Mesothelial cell of epicardium (in vitro differentiated cells): Measurements from ENCODE around the gene C16orf74. TPM values are rescaled to one million over a fixed set of nuclear protein-coding genes. Genes with fewer than 3 reads are reported as not detected.
A peak's percentile ranks its signal among the peaks of the same experiment; 100 is the strongest.

Source experiments
- DNase-seq, 2 experiments: peaks; one replicate each; pipeline ENCODE4 v3.0.0; 2021; ENCODE audit warnings: low spot score in 2 of 2; ENCODE audit not compliant: unreplicated experiment in 2 of 2
- H3K27ac Mint-ChIP-seq: 2 replicates; pipeline ENCODE4 v1.8.0; 2021; ENCODE audit warnings: mixed read lengths
- H3K27me3 Mint-ChIP-seq: 2 replicates; pipeline ENCODE4 v1.8.0; 2021; ENCODE audit warnings: low read depth, mixed read lengths
- H3K36me3 Mint-ChIP-seq: 2 replicates; pipeline ENCODE4 v1.8.0; 2021; ENCODE audit warnings: mixed read lengths
- H3K4me1 Mint-ChIP-seq: 2 replicates; pipeline ENCODE4 v1.8.0; 2021; ENCODE audit warnings: mixed read lengths
- H3K4me3 Mint-ChIP-seq: 2 replicates; pipeline ENCODE4 v1.8.0; 2021; ENCODE audit warnings: mild to moderate bottlenecking, moderate library complexity, mixed read lengths
- H3K9me3 Mint-ChIP-seq: 2 replicates; pipeline ENCODE4 v1.8.0; 2021; ENCODE audit warnings: mixed read lengths
- CTCF ChIP-seq: fragments of 200-600 bp; sonication (generic); IDR thresholded peaks from one replicate; pipeline ENCODE4 v1.5.0; 2021; ENCODE audit warnings: antibody characterized with exemption; ENCODE audit not compliant: unreplicated experiment
- total RNA-seq: library from RNA; stranded (reverse); gene quantifications from 3 replicates; pipeline ENCODE4 v1.2.1, GENCODE V29; 2021

The C16orf74 gene
- total RNA-seq, 1 donor from 2014 or later = 12.1 TPM

GRCh38 chr16:85763616-85764015 lies 12.7 kb upstream of the C16orf74 start:
- no peak overlapping the region for H3K4me3 Mint-ChIP-seq
- no peak for DNase-seq
- TF ChIP-seq CTCF = no peak
- no peak overlapping the region for H3K27ac Mint-ChIP-seq
- H3K4me1 Mint-ChIP-seq = no peaks in the 10 kb centered on the region
- H3K36me3 Mint-ChIP-seq = no peaks in the 10 kb centered on the region
- H3K9me3 Mint-ChIP-seq = no peaks in the 10 kb centered on the region
- H3K27me3 Mint-ChIP-seq = peaks cover 38% of the 10 kb centered on the region

GRCh38 chr16:85762970-85763369 lies 12.1 kb upstream of the C16orf74 start:
- no peaks in the 10 kb centered on the region for H3K4me1 Mint-ChIP-seq
- no peak overlapping the region for H3K27ac Mint-ChIP-seq
- no peak overlapping the region for H3K4me3 Mint-ChIP-seq
- peaks cover 38% of the 10 kb centered on the region for H3K27me3 Mint-ChIP-seq
- no peaks in the 10 kb centered on the region for H3K9me3 Mint-ChIP-seq
- DNase-seq = no peak
- no peak for TF ChIP-seq CTCF
- H3K36me3 Mint-ChIP-seq = no peaks in the 10 kb centered on the region

- H3K4me3 Mint-ChIP-seq = no peak overlapping the region
- no peak for TF ChIP-seq CTCF
- H3K4me1 Mint-ChIP-seq = no peaks in the 10 kb centered on the region
- no peaks in the 10 kb centered on the region for H3K9me3 Mint-ChIP-seq
- H3K27me3 Mint-ChIP-seq = peaks cover 34% of the 10 kb centered on the region
- no peak for DNase-seq
- no peaks in the 10 kb centered on the region for H3K36me3 Mint-ChIP-seq
- no peak overlapping the region for H3K27ac Mint-ChIP-seq
These were observed 11.0 kb upstream of the C16orf74 start for GRCh38 chr16:85761861-85762260.

GRCh38 chr16:85759631-85760419 lies 8.9 kb upstream of the C16orf74 start:
- Mint-ChIP-seq H3K4me1 (no peaks in the 10 kb centered on the region), H3K27me3 (peaks cover 25% of the 10 kb centered on the region), H3K36me3 (no peaks in the 10 kb centered on the region), H3K9me3 (no peaks in the 10 kb centered on the region), H3K27ac (no peak overlapping the region), H3K4me3 (no peak overlapping the region)
- no peak for DNase-seq
- TF ChIP-seq CTCF = peak; percentile 26

GRCh38 chr16:85759136-85759535 lies 8.2 kb upstream of the C16orf74 start:
- Mint-ChIP-seq H3K27me3 (peaks cover 25% of the 10 kb centered on the region), H3K4me3 (no peak overlapping the region), H3K27ac (no peak overlapping the region), H3K36me3 (no peaks in the 10 kb centered on the region), H3K9me3 (no peaks in the 10 kb centered on the region), H3K4me1 (peaks cover 5% of the 10 kb centered on the region)
- no peak for DNase-seq
- TF ChIP-seq CTCF = no peak
